ENCODE measurements around the gene PSKH1. TPM values are rescaled to one million over a fixed set of nuclear protein-coding genes. Genes with fewer than 3 reads are reported as not detected.

The PSKH1 gene
- total RNA-seq, result 14.4 and 16.3 TPM in 2 replicates

- H3K9me3 Mint-ChIP-seq, result no peaks in the 10 kb centered on the region
- intact Hi-C loops (cut with micrococcal nuclease), result loop anchor here (1.0 to 5.0 kb wide), 6 partner anchors 20 to 233 kb away; partner anchors contain the start of genes ACD, EDC4, NUTF2 and PARD6A
- H3K36me3 Mint-ChIP-seq (ENCODE audit: low read depth), result no peaks in the 10 kb centered on the region
- H3K27ac Mint-ChIP-seq, result peak within 1 kb of the TSS; percentile 94
- peak; percentile 97 for DNase-seq
- H3K4me1 Mint-ChIP-seq, result peaks cover 22% of the 10 kb centered on the region
- no peaks in the 10 kb centered on the region for H3K27me3 Mint-ChIP-seq
- H3K4me3 Mint-ChIP-seq, result peak within 1 kb of the TSS; percentile 97
Measured at GRCh38 chr16:67892899-67893742, at the start of gene PSKH1. Gene PSKH1 (plus strand): TSS chr16:67893254. CDS start chr16:67908750, 15,496 bp downstream.

DNA sequence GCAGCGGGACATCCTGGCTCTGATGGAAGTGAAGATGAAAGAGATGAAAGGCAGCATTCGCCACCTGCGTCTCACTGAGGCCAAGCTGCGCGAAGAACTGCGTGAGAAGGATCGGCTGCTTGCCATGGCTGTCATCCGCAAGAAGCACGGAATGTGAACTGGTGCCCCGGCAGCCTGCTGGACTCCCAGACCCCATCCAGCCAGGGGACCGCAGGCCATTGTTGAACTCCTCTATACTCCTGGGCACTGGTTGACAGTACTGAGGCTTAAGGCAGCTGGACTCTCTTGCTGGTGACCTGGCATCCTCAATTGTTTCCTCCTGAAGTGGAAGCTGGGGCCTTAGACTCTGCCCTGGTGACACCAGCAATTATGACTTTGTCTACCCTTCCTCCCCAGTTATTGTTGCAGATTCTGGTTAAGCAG, 49.7 kb upstream of the PSKH1 start:
- no peak for DNase-seq
- peak overlapping the region; percentile 88 for H3K4me3 Mint-ChIP-seq
- H3K9me3 Mint-ChIP-seq, result no peaks in the 10 kb centered on the region

DNA sequence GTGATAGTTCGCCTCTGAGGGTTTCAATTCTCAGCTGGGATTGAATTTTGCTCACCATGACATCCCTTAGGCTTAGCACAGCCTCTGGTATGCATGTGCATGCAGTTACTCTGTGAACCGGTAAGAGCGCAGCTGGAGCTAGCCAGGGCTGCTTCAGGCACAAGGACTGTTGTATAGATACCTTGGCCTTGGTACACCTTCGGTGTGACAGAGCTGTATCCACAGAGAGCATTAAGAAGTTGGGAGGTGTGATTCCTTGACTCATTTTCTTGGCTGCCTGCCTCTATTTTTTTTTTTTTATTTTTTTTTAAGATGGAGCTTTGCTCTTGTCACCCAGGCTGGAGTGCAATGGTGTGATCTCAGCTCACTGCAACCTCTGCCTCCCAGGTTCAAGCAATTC, 48.6 kb upstream of the PSKH1 start:
- intact Hi-C loops (cut with micrococcal nuclease), result loop anchor here (10.0 kb wide), 1 partner anchor 600 kb away; the partner anchor contains the start of genes FHOD1 and SLC9A5
- Mint-ChIP-seq H3K9me3 (no peaks in the 10 kb centered on the region), H3K27ac (peak overlapping the region; percentile 48), H3K4me1 (peaks cover 34% of the 10 kb centered on the region), H3K27me3 (no peaks in the 10 kb centered on the region), H3K36me3 (ENCODE audit: low read depth) (peaks cover 14% of the 10 kb centered on the region), H3K4me3 (peak overlapping the region; percentile 88)
- no peak for DNase-seq

More for the DNA sequence above, 49.7 kb upstream of the PSKH1 start:
- Mint-ChIP-seq H3K27ac (peak overlapping the region; percentile 94), H3K4me1 (peaks cover 32% of the 10 kb centered on the region), H3K27me3 (no peaks in the 10 kb centered on the region), H3K36me3 (ENCODE audit: low read depth) (peaks cover 14% of the 10 kb centered on the region)
- intact Hi-C loops (cut with micrococcal nuclease), result loop anchor here (10.0 kb wide), 1 partner anchor 599 kb away; the partner anchor contains the start of genes FHOD1 and SLC9A5

DNA sequence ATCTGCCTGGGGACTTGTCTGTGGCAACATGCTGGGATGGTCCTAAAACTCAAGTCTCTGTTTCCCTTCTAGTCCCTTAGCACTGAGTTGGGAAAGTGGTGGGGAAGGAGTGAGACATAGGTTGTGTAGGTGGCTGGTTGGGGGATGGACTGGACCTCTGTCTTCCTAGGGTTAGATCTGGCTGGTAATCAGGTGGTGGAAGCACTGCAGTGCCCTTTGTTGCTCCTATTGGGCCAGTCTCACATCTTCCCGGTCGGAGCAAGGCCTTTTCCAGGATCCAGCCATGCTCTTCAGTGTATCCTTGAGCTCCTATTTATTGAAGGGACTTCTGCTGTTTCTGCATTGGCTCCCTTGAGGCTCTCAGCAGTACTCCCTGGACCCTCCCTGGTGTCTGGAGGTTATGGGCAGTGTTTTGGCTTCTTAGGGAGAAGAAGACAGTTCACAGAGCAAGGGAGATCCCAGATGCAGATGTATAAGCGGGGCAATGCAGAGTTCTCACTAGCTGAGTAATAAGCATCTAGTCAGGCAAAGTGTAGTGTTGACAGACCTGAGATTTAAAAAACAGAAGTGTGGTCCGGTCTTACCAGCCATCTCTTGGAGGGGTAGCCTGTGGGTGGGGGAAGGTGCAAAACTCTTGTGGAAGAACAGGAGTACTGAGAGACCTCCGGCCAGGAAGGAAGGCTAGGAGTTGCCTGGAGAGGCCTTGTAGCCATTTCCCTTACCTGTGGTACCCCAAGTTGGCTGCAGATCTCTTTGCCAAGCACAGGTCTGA, 47.6 kb upstream of the PSKH1 start:
- Mint-ChIP-seq H3K27me3 (no peaks in the 10 kb centered on the region), H3K9me3 (no peaks in the 10 kb centered on the region), H3K36me3 (ENCODE audit: low read depth) (peaks cover 17% of the 10 kb centered on the region), H3K4me3 (peak overlapping the region; percentile 89), H3K27ac (peak overlapping the region; percentile 85), H3K4me1 (peaks cover 34% of the 10 kb centered on the region)
- peak; percentile 70 for DNase-seq
- intact Hi-C loops (cut with micrococcal nuclease), result loop anchor here (1.0 to 10.0 kb wide), 8 partner anchors 12 to 601 kb away; partner anchors contain the start of genes ACD, FHOD1, GFOD2 and NFATC3

DNA sequence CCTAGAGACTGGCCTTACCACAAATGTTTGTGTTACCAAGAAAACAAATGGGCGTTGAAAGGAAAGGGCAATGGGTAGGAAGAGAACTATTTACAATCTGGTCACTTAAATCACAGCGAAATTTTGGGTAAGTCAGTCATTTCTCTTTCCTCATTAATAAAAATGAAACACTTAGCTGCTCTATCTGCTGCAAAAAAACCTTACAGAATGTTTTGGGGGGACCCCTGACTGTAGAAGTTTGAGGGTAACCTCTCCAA, 47.1 kb upstream of the PSKH1 start:
- no peaks in the 10 kb centered on the region for H3K9me3 Mint-ChIP-seq
- no peaks in the 10 kb centered on the region for H3K27me3 Mint-ChIP-seq
- peaks cover 17% of the 10 kb centered on the region for H3K36me3 Mint-ChIP-seq (ENCODE audit: low read depth)
- intact Hi-C loops (cut with micrococcal nuclease), result loop anchor here (1.0 to 10.0 kb wide), 8 partner anchors 13 to 601 kb away; partner anchors contain the start of genes ACD, FHOD1, GFOD2 and NFATC3
- no peak for DNase-seq
- H3K4me3 Mint-ChIP-seq, result peak overlapping the region; percentile 89
- H3K4me1 Mint-ChIP-seq, result peaks cover 34% of the 10 kb centered on the region
- peak overlapping the region; percentile 85 for H3K27ac Mint-ChIP-seq

DNA sequence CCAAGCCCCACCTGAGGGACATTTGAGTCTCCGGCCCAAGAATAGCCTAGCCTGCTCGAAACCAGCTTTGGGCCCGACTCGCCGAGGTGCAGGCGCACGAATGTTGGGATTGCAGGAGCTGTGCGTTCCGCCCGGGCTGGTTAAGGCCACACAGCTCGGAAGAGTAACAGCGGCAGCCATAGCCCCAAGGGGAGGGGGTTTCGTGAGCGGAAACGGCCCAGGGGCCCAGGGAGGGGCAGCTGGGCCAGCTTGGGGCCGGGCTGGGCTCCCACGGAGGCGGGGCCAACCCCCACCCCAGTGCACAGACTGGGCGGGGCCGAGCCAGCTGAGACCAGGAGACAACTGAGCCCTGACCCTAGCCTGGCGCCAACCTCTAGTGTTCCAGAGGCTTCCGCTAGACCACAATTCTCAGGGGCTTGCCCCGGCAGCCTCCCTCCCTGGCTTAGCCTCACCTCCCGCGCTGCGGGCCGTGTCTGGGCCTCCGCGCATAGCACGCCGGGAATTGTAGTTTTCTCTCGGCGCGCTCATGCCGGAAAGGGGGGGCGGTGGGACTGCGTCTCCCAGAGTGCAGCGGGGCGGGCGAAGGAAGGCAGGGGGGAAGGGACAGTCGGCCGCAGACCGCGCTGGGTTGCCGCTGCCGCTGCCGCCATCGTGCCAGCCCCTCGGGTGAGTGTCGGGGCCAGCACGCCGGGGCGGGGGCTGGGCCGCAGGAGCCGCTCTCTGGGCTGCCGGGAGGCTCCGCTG, 46.6 kb upstream of the PSKH1 start, which contains the start of gene NUTF2:
Gene NUTF2 (plus strand): TSS at position 614 of the 744 bp plus-strand sequence. CDS start 18,198 bp downstream, outside the sequence.
- H3K9me3 Mint-ChIP-seq, result no peaks in the 10 kb centered on the region
- H3K4me3 Mint-ChIP-seq, result peak within 1 kb of the TSS; percentile 93
- H3K36me3 Mint-ChIP-seq (ENCODE audit: low read depth), result peaks cover 17% of the 10 kb centered on the region
- H3K27ac Mint-ChIP-seq, result peak within 1 kb of the TSS; percentile 88
- DNase-seq, result peak; percentile 99
- intact Hi-C loops (cut with micrococcal nuclease), result loop anchor here (1.0 to 10.0 kb wide), 9 partner anchors 13 to 602 kb away; partner anchors contain the start of genes ACD, EDC4, FHOD1 and GFOD2
- peaks cover 32% of the 10 kb centered on the region for H3K4me1 Mint-ChIP-seq
- H3K27me3 Mint-ChIP-seq, result no peaks in the 10 kb centered on the region

GRCh38 chr16:67847064-67847861, 45.8 kb upstream of the PSKH1 start, which contains the start of gene CENPT:
Gene CENPT (minus strand): TSS chr16:67847693. CDS start chr16:67833859, 13,834 bp downstream.
- peaks cover 29% of the 10 kb centered on the region for H3K4me1 Mint-ChIP-seq
- no peak for DNase-seq
- peak within 1 kb of the TSS; percentile 93 for H3K4me3 Mint-ChIP-seq

GRCh38 chr16:67848118-67848517, 44.9 kb upstream of the PSKH1 start:
- Mint-ChIP-seq H3K4me1 (peaks cover 29% of the 10 kb centered on the region), H3K27ac (peak overlapping the region; percentile 88), H3K36me3 (ENCODE audit: low read depth) (peaks cover 17% of the 10 kb centered on the region), H3K27me3 (no peaks in the 10 kb centered on the region), H3K4me3 (peak overlapping the region; percentile 93), H3K9me3 (no peaks in the 10 kb centered on the region)
- intact Hi-C loops (cut with micrococcal nuclease), result loop anchor here (10.0 kb wide), 1 partner anchor 603 kb away; the partner anchor contains the start of genes FHOD1 and SLC9A5
- DNase-seq, result no peak

More at GRCh38 chr16:67847064-67847861, 45.8 kb upstream of the PSKH1 start, which contains the start of gene CENPT:
- Mint-ChIP-seq H3K36me3 (ENCODE audit: low read depth) (peaks cover 17% of the 10 kb centered on the region), H3K27ac (peak within 1 kb of the TSS; percentile 88), H3K9me3 (no peaks in the 10 kb centered on the region), H3K27me3 (no peaks in the 10 kb centered on the region)
- intact Hi-C loops (cut with micrococcal nuclease), result loop anchor here (1.0 to 10.0 kb wide), 3 partner anchors 26 to 602 kb away; partner anchors contain the start of genes ACD, EDC4, FHOD1 and PARD6A

DNA sequence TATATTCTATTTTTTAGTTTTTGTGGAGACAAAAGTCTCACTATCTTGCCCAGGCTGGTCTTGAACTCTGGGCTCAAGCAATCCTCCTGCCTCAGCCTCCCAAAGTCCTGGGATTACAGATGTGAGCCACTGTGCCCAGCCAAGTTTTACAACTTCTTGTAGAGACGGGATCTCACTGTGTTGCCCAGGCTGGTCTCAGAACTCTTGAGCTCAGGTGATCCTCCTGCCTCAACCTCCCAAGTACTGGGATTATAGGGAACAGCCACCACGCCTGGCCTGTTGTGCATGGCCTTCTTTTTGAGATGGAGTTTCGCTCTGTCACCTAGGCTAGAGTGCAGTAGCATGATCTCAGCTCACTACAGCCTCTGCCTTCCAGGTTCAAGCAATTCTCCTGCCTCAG, 39.4 kb upstream of the PSKH1 start:
- intact Hi-C loops (cut with micrococcal nuclease), result no loop called here
- no peaks in the 10 kb centered on the region for H3K27me3 Mint-ChIP-seq
- H3K36me3 Mint-ChIP-seq (ENCODE audit: low read depth), result peaks cover 8% of the 10 kb centered on the region
- H3K4me3 Mint-ChIP-seq, result no peak overlapping the region
- no peak for DNase-seq
- peaks cover 22% of the 10 kb centered on the region for H3K4me1 Mint-ChIP-seq
- no peaks in the 10 kb centered on the region for H3K9me3 Mint-ChIP-seq
- no peak overlapping the region for H3K27ac Mint-ChIP-seq

- Mint-ChIP-seq H3K27ac (no peak overlapping the region), H3K9me3 (no peaks in the 10 kb centered on the region), H3K36me3 (ENCODE audit: low read depth) (peaks cover 6% of the 10 kb centered on the region), H3K27me3 (no peaks in the 10 kb centered on the region), H3K4me1 (peaks cover 22% of the 10 kb centered on the region), H3K4me3 (no peak overlapping the region)
- intact Hi-C loops (cut with micrococcal nuclease), result no loop called here
- DNase-seq, result no peak
Measured at GRCh38 chr16:67855789-67856188, 37.3 kb upstream of the PSKH1 start.

GRCh38 chr16:67856927-67857546, 36.0 kb upstream of the PSKH1 start:
- H3K4me1 Mint-ChIP-seq, result peaks cover 27% of the 10 kb centered on the region
- H3K27ac Mint-ChIP-seq, result peak overlapping the region; percentile 57
- no peak for DNase-seq
- H3K4me3 Mint-ChIP-seq, result no peak overlapping the region
- intact Hi-C loops (cut with micrococcal nuclease), result no loop called here
- no peaks in the 10 kb centered on the region for H3K27me3 Mint-ChIP-seq
- peaks cover 11% of the 10 kb centered on the region for H3K36me3 Mint-ChIP-seq (ENCODE audit: low read depth)
- no peaks in the 10 kb centered on the region for H3K9me3 Mint-ChIP-seq

Data from activated CD4-positive, alpha-beta T cell treated with anti-CD3 and anti-CD28 coated beads, Interleukin-2, amount 10 ng/mL, durations not matched to agents 24 days and 14 days (primary cell).